Stimulated activated CD8-positive, alpha-beta memory T cell treated with anti-CD3 and anti-CD28 coated beads, Interleukin-15, amount 100 ng/mL, for 48 hours (primary cell): ENCODE results near the gene RNU1-3.
"Not testable (repeated sequence)": the region's sequence is repeated elsewhere in the genome, so short reads cannot be mapped to it uniquely, and the experiment has no call there.

Source experiments
- DNase-seq, 2 donors: peaks; one replicate each; pipeline ENCODE4 v3.0.0-alpha.2; 2020; ENCODE audit warnings: low read depth in 2 of 2

The RNU1-3 gene

GRCh38 chr1:16637941-16638778 lies 28.6 kb downstream of the RNU1-3 start:
- DNase-seq: not testable (repeated sequence)

DNA sequence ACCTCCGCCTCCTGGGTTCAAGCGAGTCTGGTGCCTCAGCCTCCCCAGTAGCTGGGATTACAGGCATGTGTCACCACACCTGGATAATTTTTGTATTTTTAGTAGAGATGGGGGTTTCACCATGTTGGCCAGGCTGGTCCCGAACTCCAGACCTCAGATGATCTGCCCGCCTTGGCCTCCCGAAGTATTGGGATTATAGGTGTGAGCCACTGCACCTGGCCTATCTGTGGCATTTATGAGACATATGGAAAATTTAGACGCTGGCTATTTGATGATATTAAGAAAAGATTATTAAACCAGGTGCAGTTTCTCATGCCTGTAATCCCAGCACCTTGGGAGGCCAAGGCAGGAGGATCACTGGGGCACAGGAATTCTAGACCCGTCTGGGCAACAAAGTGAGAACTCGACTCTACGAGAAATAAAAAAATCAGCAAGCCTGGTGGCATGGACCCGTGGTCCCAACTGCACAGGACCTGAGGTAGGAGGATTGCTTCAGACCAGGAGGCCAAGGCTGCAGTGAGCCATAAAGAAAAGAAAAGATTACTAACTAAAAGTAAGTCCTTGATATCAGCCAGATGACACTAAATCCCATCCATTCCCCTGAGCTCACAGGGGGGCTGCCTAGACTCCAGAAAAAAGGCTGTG lies 30.1 kb downstream of the RNU1-3 start:
- not testable (repeated sequence) for DNase-seq

GRCh38 chr1:16635959-16636358 lies 30.8 kb downstream of the RNU1-3 start:
- DNase-seq: not testable (repeated sequence)

- not testable (repeated sequence) for DNase-seq
These were observed 33.0 kb downstream of the RNU1-3 start for GRCh38 chr1:16633540-16634282.

DNA sequence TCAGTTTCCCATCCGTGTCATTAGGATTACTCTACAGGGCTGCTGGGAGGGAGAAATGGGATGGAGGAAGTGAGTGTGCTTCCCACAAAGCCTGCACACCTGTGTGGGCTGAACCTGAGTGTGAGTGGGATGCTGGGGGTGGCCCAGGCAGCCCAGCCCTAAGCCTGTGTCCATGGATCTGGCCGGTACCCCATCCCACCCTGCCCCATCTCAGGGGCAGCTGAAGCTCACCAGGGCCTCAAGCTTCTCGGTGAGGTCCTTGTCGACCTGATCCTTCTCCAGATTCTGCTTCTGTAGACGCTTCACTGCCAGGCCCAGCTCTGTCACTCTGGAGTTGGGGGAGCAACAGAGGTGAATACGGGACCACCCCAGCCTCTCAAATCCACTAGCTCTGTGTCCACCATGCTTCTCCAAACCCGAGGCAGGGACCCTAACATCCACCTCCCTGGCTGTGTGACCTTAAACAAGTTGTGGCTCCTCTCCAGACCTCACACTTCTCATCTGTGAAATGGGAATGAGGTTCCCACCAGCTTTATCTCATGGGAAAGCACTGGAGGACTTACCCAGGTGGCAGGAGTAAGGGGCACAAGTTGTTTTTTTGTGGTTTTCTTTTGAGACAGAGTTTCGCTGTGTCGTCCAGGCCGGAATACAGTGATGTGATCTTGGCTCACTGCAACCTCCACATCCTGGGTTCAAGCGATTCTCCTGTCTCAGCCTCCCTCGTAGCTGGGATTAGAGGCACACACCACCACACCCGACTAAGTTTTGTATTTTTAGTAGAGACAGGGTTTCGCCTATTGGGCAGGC lies 34.5 kb downstream of the RNU1-3 start:
- not testable (repeated sequence) for DNase-seq

DNA sequence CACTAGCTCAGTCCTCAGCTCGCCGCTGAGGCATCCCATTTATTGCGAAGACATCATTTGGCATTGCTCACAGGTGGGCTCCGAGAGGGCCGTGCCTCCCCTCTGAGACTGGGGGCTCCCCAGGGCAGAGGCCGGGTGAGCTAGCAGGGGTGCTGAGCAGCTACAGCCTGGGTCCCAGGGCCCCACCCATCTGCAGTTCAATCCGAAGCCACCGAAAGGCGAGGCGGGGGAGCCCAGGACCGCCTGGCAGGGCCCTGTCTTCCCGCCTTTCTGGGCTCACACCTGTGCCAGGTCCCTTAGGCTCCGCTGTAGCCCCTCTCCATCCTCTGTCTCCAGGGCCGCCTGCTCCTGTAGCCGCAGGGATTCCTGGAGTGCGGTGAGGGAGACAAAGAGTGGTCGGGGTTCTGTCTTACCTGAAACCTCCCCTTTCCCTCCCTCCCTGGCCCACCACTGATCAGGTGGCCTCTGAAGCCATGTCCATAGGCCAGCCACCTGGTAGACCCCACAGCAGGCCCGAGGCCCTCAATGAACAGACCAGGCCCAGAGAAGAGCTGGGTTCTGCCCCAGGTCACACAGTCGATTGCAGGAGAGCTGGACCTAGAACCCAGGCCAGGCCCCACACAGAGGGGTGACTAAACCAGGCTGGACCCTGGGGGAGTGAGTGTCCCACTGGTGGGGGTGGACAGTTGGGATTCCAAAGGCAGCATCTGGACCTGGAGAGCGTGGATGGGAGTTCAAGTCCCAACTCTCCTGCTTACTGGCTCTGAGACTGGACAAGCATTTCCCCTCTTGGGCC lies 35.3 kb downstream of the RNU1-3 start:
- no peak for DNase-seq

GRCh38 chr1:16630661-16631247 lies 36.0 kb downstream of the RNU1-3 start:
- DNase-seq: no peak

GRCh38 chr1:16629916-16630530 lies 36.7 kb downstream of the RNU1-3 start:
- DNase-seq: not testable (repeated sequence)

GRCh38 chr1:16628361-16629111 lies 38.2 kb downstream of the RNU1-3 start:
- DNase-seq: no peak

GRCh38 chr1:16626409-16626983 lies 40.3 kb downstream of the RNU1-3 start:
- not testable (repeated sequence) for DNase-seq

DNA sequence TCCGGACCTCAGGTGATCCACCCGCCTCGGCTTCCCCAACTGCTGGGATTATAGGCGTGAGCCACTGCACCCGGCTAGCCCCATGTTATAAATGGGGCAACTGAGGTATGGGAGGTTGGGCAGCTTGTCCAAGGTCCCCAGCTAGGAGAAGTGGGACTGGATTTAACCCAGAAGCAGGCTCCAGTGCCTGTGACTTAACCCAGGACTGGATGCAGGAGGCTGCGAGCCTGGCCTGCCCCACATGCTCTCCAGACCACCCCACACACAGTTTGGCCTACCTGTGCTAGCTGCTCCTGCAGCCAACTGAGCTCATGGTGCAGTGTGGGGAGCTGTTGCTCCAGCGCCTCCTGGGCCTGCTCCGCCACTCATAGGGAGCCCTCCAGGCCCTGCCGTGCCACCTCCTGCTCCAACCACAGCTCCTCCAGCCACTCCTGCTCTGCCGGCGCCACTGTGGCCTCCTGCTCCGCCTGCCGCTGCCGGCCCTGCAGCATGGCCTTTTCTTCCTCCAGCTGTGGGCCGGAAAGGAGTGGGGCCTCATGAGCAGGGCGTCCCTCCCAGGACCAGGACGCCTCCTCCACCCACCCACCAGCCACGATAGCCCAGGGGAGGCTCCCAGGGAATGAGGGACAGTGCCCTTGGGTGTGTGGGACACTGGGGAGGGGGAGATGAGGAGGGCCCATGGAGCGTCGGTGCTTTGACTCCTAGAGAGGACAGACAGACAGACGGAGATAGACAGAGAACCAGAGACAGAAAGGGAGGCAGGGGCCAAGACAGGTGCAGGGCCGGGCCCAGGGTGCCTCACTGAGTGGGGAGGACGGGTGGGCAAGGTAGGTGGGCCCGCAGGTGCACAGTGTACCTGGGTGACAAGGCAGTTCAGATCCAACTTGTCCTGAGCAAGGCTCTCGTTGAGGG lies 41.0 kb downstream of the RNU1-3 start:
- DNase-seq: no peak

GRCh38 chr1:16623812-16624719 lies 42.7 kb downstream of the RNU1-3 start:
- DNase-seq: not testable (repeated sequence)

- DNase-seq: not testable (repeated sequence)
These were observed 43.4 kb downstream of the RNU1-3 start for GRCh38 chr1:16623337-16623736.

- DNase-seq: not testable (repeated sequence)
These were observed 45.0 kb downstream of the RNU1-3 start for GRCh38 chr1:16621681-16622315.

GRCh38 chr1:16621300-16621658 lies 45.5 kb downstream of the RNU1-3 start:
- DNase-seq: no peak
